Measurements from ENCODE around the gene TBCD.

The TBCD gene

GRCh38 chr17:82927661-82928601, 176.1 kb downstream of the TBCD start:
- no peak for DNase-seq

- peak; percentile 6 for DNase-seq
Observed at GRCh38 chr17:82929011-82929622, 177.3 kb downstream of the TBCD start.

GRCh38 chr17:82929676-82930042, 177.8 kb downstream of the TBCD start:
- peak; percentile 25 for DNase-seq

- DNase-seq = peak; percentile 34
Observed at GRCh38 chr17:82930043-82930923, 178.4 kb downstream of the TBCD start.

GRCh38 chr17:82930924-82931698, 179.2 kb downstream of the TBCD start:
- no peak for DNase-seq

- DNase-seq = peak; percentile 46
Observed at GRCh38 chr17:82931699-82932517, 180.0 kb downstream of the TBCD start.

- peak; percentile 27 for DNase-seq
Observed at GRCh38 chr17:82932518-82933310, 180.8 kb downstream of the TBCD start.

- DNase-seq = peak; percentile 30
Observed at GRCh38 chr17:82933911-82934310, 182.0 kb downstream of the TBCD start.

GRCh38 chr17:82935966-82936767, 184.3 kb downstream of the TBCD start:
- DNase-seq = peak; percentile 32

GRCh38 chr17:82936768-82937171, 184.9 kb downstream of the TBCD start:
- DNase-seq = peak; percentile 10

GRCh38 chr17:82937411-82938371, 185.8 kb downstream of the TBCD start:
- peak; percentile 35 for DNase-seq

- DNase-seq = peak; percentile 7
Observed at GRCh38 chr17:82938486-82938872, 186.6 kb downstream of the TBCD start.

- DNase-seq = peak; percentile 40
Observed at GRCh38 chr17:82938873-82939620, 187.2 kb downstream of the TBCD start.

GRCh38 chr17:82939621-82940135, 187.8 kb downstream of the TBCD start:
- DNase-seq = no peak

- DNase-seq = peak; percentile 40
Observed at GRCh38 chr17:82940226-82941020, 188.6 kb downstream of the TBCD start.
